Tibial nerve (tissue), 3 donors: ENCODE data around the gene SPACA4.

Experiments
- POLR2A ChIP-seq, 2 donors: fragments of 450-650 bp; IDR thresholded peaks; one replicate each; pipeline ENCODE4 v1.6.1; 2017; ENCODE audit warnings: antibody characterized with exemption in 2 of 2, mild to moderate bottlenecking in 2 of 2, moderate library complexity in 2 of 2
- TF ChIP-seq, protein P1 (sequence below), 5 experiments: fragments of 200-600 bp in 3 of 5; fragments of 450-650 bp in 2 of 5; sonication (generic) in 3 of 5; IDR thresholded peaks; one replicate each; pipeline ENCODE4 v1.5.1; 2016 to 2019; ENCODE audit warnings: antibody characterized with exemption in 5 of 5, mild to moderate bottlenecking in 3 of 5, moderate library complexity in 2 of 5

DNA sequence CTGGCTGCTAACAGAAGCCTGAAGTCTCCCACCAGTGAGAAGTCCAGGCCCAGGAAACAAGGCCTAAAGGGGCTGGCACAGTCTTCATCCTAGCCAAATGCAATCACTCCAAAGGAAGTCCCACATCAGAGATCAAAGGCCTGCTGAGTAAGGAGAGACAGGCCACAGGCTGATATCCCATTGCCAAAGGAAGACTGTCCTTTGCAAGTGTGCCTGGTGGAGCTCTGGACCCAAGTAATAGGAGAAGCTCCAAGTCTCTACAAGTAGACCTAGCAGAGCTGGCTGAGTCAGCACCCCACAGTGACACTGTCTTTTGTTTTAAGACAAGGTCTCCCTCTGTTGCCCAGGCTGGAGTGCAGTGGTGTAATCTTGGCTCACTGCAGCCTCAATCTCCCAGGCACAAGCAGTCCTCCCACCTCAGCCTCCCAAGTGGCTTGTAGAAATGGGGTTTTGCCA is 26.2 kb downstream of the SPACA4 start:
- no peak for TF ChIP-seq POLR2A (IDR thresholded peaks at IDR 0.05)
- TF ChIP-seq, protein P1, sequence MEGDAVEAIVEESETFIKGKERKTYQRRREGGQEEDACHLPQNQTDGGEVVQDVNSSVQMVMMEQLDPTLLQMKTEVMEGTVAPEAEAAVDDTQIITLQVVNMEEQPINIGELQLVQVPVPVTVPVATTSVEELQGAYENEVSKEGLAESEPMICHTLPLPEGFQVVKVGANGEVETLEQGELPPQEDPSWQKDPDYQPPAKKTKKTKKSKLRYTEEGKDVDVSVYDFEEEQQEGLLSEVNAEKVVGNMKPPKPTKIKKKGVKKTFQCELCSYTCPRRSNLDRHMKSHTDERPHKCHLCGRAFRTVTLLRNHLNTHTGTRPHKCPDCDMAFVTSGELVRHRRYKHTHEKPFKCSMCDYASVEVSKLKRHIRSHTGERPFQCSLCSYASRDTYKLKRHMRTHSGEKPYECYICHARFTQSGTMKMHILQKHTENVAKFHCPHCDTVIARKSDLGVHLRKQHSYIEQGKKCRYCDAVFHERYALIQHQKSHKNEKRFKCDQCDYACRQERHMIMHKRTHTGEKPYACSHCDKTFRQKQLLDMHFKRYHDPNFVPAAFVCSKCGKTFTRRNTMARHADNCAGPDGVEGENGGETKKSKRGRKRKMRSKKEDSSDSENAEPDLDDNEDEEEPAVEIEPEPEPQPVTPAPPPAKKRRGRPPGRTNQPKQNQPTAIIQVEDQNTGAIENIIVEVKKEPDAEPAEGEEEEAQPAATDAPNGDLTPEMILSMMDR (IDR thresholded peaks at IDR 0.05), result no peak
